ENCODE measurements around the gene LCE4A.

Gene LCE4A

GRCh38 chr1:152747831-152748230 lies 39.9 kb downstream of the LCE4A start:
- no peak for DNase-seq

- no peak for DNase-seq
These were observed 44.3 kb downstream of the LCE4A start for GRCh38 chr1:152752225-152752624.

GRCh38 chr1:152753586-152753985 lies 45.6 kb downstream of the LCE4A start:
- no peak for DNase-seq

- no peak for DNase-seq
These were observed 48.9 kb downstream of the LCE4A start for GRCh38 chr1:152756872-152757271.

- DNase-seq: no peak
These were observed 49.8 kb downstream of the LCE4A start, which contains the start of gene KPRP for GRCh38 chr1:152757747-152758146. Gene KPRP, plus strand, starts transcription at chr1:152758025. Its CDS starts 1,564 bp downstream, at chr1:152759589.

- no peak for DNase-seq
These were observed 50.7 kb downstream of the LCE4A start for GRCh38 chr1:152758636-152759035.

Measured in stimulated activated naive CD4-positive, alpha-beta T cell treated with Interleukin-2 at 50 U/mL for 16 hours (primary cell).